Mesothelial cell of epicardium (in vitro differentiated cells): ENCODE results near the gene NDUFA12. TPM values are rescaled to one million over a fixed set of nuclear protein-coding genes. Genes with fewer than 3 reads are reported as not detected.

Experiments used
- DNase-seq, 2 experiments: peaks; one replicate each; pipeline ENCODE4 v3.0.0; 2021; ENCODE audit warnings: low spot score in 2 of 2; ENCODE audit not compliant: unreplicated experiment in 2 of 2
- H3K27ac Mint-ChIP-seq: 2 replicates; pipeline ENCODE4 v1.8.0; 2021; ENCODE audit warnings: mixed read lengths
- H3K27me3 Mint-ChIP-seq: 2 replicates; pipeline ENCODE4 v1.8.0; 2021; ENCODE audit warnings: low read depth, mixed read lengths
- H3K36me3 Mint-ChIP-seq: 2 replicates; pipeline ENCODE4 v1.8.0; 2021; ENCODE audit warnings: mixed read lengths
- H3K4me1 Mint-ChIP-seq: 2 replicates; pipeline ENCODE4 v1.8.0; 2021; ENCODE audit warnings: mixed read lengths
- H3K4me3 Mint-ChIP-seq: 2 replicates; pipeline ENCODE4 v1.8.0; 2021; ENCODE audit warnings: mild to moderate bottlenecking, moderate library complexity, mixed read lengths
- H3K9me3 Mint-ChIP-seq: 2 replicates; pipeline ENCODE4 v1.8.0; 2021; ENCODE audit warnings: mixed read lengths
- CTCF ChIP-seq: fragments of 200-600 bp; sonication (generic); IDR thresholded peaks from one replicate; pipeline ENCODE4 v1.5.0; 2021; ENCODE audit warnings: antibody characterized with exemption; ENCODE audit not compliant: unreplicated experiment
- total RNA-seq: library from RNA; stranded (reverse); gene quantifications from 3 replicates; pipeline ENCODE4 v1.2.1, GENCODE V29; 2021

The NDUFA12 gene
- total RNA-seq, 1 donor from 2014 or later: 63.4 TPM

GRCh38 chr12:94954948-94955592, 48.4 kb downstream of the NDUFA12 start:
- Mint-ChIP-seq H3K27ac (no peak overlapping the region), H3K4me3 (no peak overlapping the region), H3K27me3 (peaks cover 27% of the 10 kb centered on the region), H3K36me3 (no peaks in the 10 kb centered on the region), H3K9me3 (no peaks in the 10 kb centered on the region), H3K4me1 (peaks cover 16% of the 10 kb centered on the region)
- no peak for DNase-seq
- no peak for TF ChIP-seq CTCF

- no peak for DNase-seq
- Mint-ChIP-seq H3K27me3 (peaks cover 27% of the 10 kb centered on the region), H3K36me3 (no peaks in the 10 kb centered on the region), H3K9me3 (no peaks in the 10 kb centered on the region), H3K27ac (no peak overlapping the region), H3K4me3 (no peak overlapping the region), H3K4me1 (peaks cover 16% of the 10 kb centered on the region)
- no peak for TF ChIP-seq CTCF
Measured at GRCh38 chr12:94954029-94954685, 49.3 kb downstream of the NDUFA12 start.

GRCh38 chr12:94952325-94952724, 51.2 kb downstream of the NDUFA12 start:
- Mint-ChIP-seq H3K4me1 (peaks cover 16% of the 10 kb centered on the region), H3K9me3 (no peaks in the 10 kb centered on the region), H3K27ac (no peak overlapping the region), H3K4me3 (no peak overlapping the region), H3K27me3 (peaks cover 34% of the 10 kb centered on the region), H3K36me3 (no peaks in the 10 kb centered on the region)
- TF ChIP-seq CTCF: no peak
- no peak for DNase-seq

GRCh38 chr12:94951071-94951934, 52.2 kb downstream of the NDUFA12 start:
- Mint-ChIP-seq H3K9me3 (no peaks in the 10 kb centered on the region), H3K27ac (no peak overlapping the region), H3K4me1 (peaks cover 11% of the 10 kb centered on the region), H3K27me3 (peaks cover 34% of the 10 kb centered on the region), H3K4me3 (no peak overlapping the region), H3K36me3 (no peaks in the 10 kb centered on the region)
- TF ChIP-seq CTCF: no peak
- no peak for DNase-seq

GRCh38 chr12:94948232-94948810, 55.2 kb downstream of the NDUFA12 start:
- H3K27ac Mint-ChIP-seq: no peak overlapping the region
- H3K4me3 Mint-ChIP-seq: no peak overlapping the region
- H3K4me1 Mint-ChIP-seq: peaks cover 11% of the 10 kb centered on the region
- peaks cover 4% of the 10 kb centered on the region for H3K9me3 Mint-ChIP-seq
- TF ChIP-seq CTCF: no peak
- no peak for DNase-seq
- H3K27me3 Mint-ChIP-seq: peaks cover 17% of the 10 kb centered on the region
- no peaks in the 10 kb centered on the region for H3K36me3 Mint-ChIP-seq
